ENCODE measurements around the gene PDGFC. TPM values are rescaled to one million over a fixed set of nuclear protein-coding genes. Genes with fewer than 3 reads are reported as not detected.

The PDGFC gene
- total RNA-seq, 1 donor from 2014 or later, result 0.64 TPM

- no peaks in the 10 kb centered on the region for H3K36me3 Mint-ChIP-seq (ENCODE audit: unreplicated experiment)
- peaks cover 5% of the 10 kb centered on the region for H3K4me1 Mint-ChIP-seq (ENCODE audit: low read depth, unreplicated experiment)
- TF ChIP-seq CTCF (IDR thresholded peaks at IDR 0.05; ENCODE audit: partially characterized antibody, unreplicated experiment), result no peak
- no peaks in the 10 kb centered on the region for H3K27me3 Mint-ChIP-seq (ENCODE audit: unreplicated experiment)
- no peak overlapping the region for H3K4me3 Mint-ChIP-seq (ENCODE audit: unreplicated experiment)
- no peaks in the 10 kb centered on the region for H3K9me3 Mint-ChIP-seq (ENCODE audit: unreplicated experiment)
- no peak overlapping the region for H3K27ac Mint-ChIP-seq (ENCODE audit: unreplicated experiment)
- no peak for DNase-seq
These were observed 203.6 kb downstream of the PDGFC start for GRCh38 chr4:156767911-156768415.

- H3K9me3 Mint-ChIP-seq (ENCODE audit: unreplicated experiment), result no peaks in the 10 kb centered on the region
These were observed 204.8 kb downstream of the PDGFC start for GRCh38 chr4:156766846-156767245.

GRCh38 chr4:156765277-156765676 is 206.3 kb downstream of the PDGFC start:
- Mint-ChIP-seq H3K4me1 (ENCODE audit: low read depth, unreplicated experiment) (no peaks in the 10 kb centered on the region), H3K27me3 (ENCODE audit: unreplicated experiment) (no peaks in the 10 kb centered on the region), H3K36me3 (ENCODE audit: unreplicated experiment) (no peaks in the 10 kb centered on the region), H3K9me3 (ENCODE audit: unreplicated experiment) (no peaks in the 10 kb centered on the region), H3K27ac (ENCODE audit: unreplicated experiment) (no peak overlapping the region), H3K4me3 (ENCODE audit: unreplicated experiment) (no peak overlapping the region)
- TF ChIP-seq CTCF (IDR thresholded peaks at IDR 0.05; ENCODE audit: partially characterized antibody, unreplicated experiment), result no peak
- DNase-seq, result no peak

More at GRCh38 chr4:156766846-156767245, 204.8 kb downstream of the PDGFC start:
- DNase-seq, result no peak
- no peaks in the 10 kb centered on the region for H3K36me3 Mint-ChIP-seq (ENCODE audit: unreplicated experiment)
- TF ChIP-seq CTCF (IDR thresholded peaks at IDR 0.05; ENCODE audit: partially characterized antibody, unreplicated experiment), result no peak
- H3K4me3 Mint-ChIP-seq (ENCODE audit: unreplicated experiment), result no peak overlapping the region
- H3K4me1 Mint-ChIP-seq (ENCODE audit: low read depth, unreplicated experiment), result peaks cover 5% of the 10 kb centered on the region
- no peaks in the 10 kb centered on the region for H3K27me3 Mint-ChIP-seq (ENCODE audit: unreplicated experiment)
- no peak overlapping the region for H3K27ac Mint-ChIP-seq (ENCODE audit: unreplicated experiment)

GRCh38 chr4:156764846-156765245 is 206.8 kb downstream of the PDGFC start:
- DNase-seq, result no peak
- Mint-ChIP-seq H3K9me3 (ENCODE audit: unreplicated experiment) (no peaks in the 10 kb centered on the region), H3K27ac (ENCODE audit: unreplicated experiment) (no peak overlapping the region), H3K36me3 (ENCODE audit: unreplicated experiment) (no peaks in the 10 kb centered on the region), H3K4me1 (ENCODE audit: low read depth, unreplicated experiment) (no peaks in the 10 kb centered on the region), H3K4me3 (ENCODE audit: unreplicated experiment) (no peak overlapping the region), H3K27me3 (ENCODE audit: unreplicated experiment) (no peaks in the 10 kb centered on the region)
- TF ChIP-seq CTCF (IDR thresholded peaks at IDR 0.05; ENCODE audit: partially characterized antibody, unreplicated experiment), result no peak

- H3K27me3 Mint-ChIP-seq (ENCODE audit: unreplicated experiment), result no peaks in the 10 kb centered on the region
- no peaks in the 10 kb centered on the region for H3K36me3 Mint-ChIP-seq (ENCODE audit: unreplicated experiment)
- no peaks in the 10 kb centered on the region for H3K9me3 Mint-ChIP-seq (ENCODE audit: unreplicated experiment)
- DNase-seq, result no peak
- H3K4me3 Mint-ChIP-seq (ENCODE audit: unreplicated experiment), result no peak overlapping the region
- no peak for TF ChIP-seq CTCF (IDR thresholded peaks at IDR 0.05; ENCODE audit: partially characterized antibody, unreplicated experiment)
- no peak overlapping the region for H3K27ac Mint-ChIP-seq (ENCODE audit: unreplicated experiment)
- no peaks in the 10 kb centered on the region for H3K4me1 Mint-ChIP-seq (ENCODE audit: low read depth, unreplicated experiment)
These were observed 207.5 kb downstream of the PDGFC start for GRCh38 chr4:156764145-156764544.

Measured in glutamatergic neuron (in vitro differentiated cells).